GM18868 (cell line): ENCODE measurements around the gene DRC7.
A peak's percentile ranks its signal among the peaks of the same experiment; 100 is the strongest.

ENCODE experiments used
- ATAC-seq: cut with Tn5 transposase; IDR thresholded peaks from one replicate; pipeline ENCODE4 v1.9.1; 2021; ENCODE audit warnings: mild to moderate bottlenecking, moderate library complexity; ENCODE audit not compliant: unreplicated experiment

Gene DRC7

GRCh38 chr16:57748596-57748995 lies 54.0 kb downstream of the DRC7 start:
- no peak for ATAC-seq

- no peak for ATAC-seq
Measured at GRCh38 chr16:57749101-57749692, 54.6 kb downstream of the DRC7 start.

DNA sequence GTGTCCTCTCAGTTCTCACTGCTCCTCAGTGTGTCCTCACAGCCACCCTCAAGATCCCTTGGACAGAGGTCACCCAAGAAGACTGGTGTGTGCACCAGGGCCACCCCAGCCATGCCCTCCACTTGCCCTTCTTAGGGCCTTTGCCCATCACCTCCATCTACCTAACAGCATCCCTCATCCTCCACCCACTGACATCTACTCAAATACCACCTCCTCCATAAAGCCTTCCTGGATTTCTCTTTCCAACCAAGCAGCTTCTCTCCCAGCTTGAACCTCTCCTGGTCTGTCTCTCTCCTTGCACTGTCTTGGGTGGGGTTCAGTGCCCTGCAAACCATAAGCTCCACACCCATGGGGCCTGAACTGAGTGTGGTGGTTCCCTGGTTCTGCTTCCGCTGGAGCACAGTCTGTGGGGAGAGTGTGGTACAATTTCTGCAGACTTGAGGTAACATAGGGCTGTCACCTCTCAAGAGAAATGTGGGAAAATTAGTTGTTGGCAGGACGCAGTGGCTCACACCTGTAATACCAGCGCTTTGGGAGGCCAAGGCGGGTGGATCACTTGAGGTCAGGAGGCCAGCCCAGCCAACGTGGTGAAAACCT lies 55.3 kb downstream of the DRC7 start:
- ATAC-seq = no peak

- no peak for ATAC-seq
Measured at GRCh38 chr16:57750796-57751538, 56.4 kb downstream of the DRC7 start.

GRCh38 chr16:57751539-57752202 lies 57.1 kb downstream of the DRC7 start:
- ATAC-seq = no peak

GRCh38 chr16:57752203-57752580 lies 57.6 kb downstream of the DRC7 start:
- ATAC-seq = no peak

- no peak for ATAC-seq
Measured at GRCh38 chr16:57752581-57753447, 58.2 kb downstream of the DRC7 start.

DNA sequence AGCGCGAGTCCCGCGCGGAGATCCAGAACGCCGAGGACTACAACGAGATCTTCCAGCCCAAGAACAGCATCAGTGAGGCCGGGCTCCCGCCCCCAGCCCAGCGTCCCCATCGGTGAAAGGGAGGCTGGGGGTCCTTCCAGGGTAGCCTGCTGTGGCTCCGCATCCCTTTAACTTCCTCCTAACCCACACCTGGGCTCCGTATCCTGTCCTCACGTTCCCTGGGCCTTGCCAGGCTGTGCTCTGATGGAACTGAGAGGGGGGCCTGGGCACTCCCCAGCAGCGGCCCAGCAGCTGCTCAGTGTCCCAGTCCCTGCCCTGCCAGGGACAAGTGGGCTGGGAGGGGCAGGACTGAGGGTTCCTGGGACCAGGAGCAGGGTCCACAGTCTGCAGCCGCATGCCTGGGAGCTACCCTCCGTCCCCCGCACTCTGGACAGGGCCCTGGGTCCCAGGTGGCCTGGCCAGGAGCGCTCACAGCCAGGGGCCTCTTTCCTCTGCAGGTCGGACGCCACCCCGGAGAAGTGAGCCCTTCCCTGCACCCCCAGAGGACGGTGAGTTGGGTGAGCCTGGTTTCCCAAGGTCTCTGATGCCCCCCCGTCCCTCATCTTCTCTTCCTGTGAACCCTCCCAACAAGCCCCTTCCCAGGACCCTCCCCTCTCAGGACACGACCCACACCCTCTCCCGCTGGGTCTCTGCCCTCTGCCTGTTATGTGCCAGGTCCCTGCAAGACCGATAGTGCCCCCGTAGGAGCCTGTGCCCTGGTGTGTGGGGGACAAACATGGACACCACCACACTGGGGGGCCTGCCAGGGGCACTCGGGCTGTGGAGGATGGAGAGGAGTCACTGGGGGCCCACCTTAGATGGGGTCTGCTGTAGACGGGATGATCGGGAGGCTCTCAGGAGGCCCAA lies 59.1 kb downstream of the DRC7 start:
- ATAC-seq = no peak

GRCh38 chr16:57754354-57755060 lies 59.9 kb downstream of the DRC7 start:
- no peak for ATAC-seq

DNA sequence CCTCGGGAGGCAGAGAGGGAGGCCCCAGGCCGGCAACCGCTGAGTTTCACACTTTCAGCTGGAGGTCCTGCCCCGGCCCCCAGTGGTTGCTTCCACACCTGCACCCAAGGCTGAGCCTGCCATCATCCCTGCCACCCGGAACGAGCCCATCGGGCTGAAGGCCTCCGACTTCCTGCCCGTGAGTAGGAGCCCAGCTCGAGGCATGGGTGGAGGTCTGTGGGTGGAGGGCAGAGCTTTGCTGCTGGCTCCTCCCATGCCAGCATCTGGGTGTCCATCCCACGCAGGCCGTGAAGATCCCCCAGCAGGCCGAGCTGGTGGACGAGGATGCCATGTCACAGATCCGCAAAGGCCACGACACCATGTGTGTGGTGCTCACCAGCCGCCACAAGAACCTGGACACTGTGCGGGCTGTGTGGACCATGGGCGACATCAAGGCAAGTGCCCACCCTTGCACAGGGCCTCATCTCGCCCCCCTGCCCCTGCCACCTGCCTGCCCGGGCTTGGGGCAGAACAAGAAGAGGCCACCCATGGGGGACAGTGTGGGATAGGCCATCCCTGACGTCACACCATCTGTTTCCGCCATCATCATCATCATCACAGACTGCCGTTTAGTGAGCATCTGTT lies 60.6 kb downstream of the DRC7 start:
- ATAC-seq = no peak

DNA sequence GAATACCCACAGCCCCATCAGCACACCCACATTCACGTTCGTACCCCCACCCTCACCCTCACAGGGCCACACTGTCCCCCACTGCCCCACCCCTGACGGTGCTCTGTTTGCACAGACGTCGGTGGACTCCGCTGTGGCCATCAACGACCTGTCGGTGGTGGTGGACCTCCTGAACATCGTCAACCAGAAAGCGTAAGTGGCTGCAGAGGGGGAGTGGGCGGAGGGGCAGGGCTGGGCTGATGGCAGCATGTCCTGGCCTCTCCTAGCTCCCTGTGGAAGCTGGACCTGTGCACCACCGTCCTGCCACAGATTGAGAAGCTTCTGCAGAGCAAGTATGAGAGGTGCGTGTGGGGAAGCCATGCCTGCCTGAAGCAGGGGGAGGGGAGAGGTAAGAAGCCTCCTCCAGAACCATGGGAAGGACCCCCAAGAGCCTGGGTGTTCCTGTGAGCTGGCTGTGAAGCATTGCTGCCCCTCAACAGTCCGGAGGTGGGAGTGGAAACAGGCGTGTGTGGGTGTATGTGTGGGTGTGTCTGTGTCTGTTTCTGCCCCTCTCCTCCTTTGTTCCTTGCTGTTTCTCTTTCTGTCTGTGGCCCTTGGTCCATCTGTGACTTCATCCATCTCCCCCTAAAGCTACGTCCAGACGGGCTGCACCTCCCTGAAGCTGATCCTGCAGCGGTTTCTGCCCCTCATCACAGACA lies 61.3 kb downstream of the DRC7 start:
- ATAC-seq = no peak

DNA sequence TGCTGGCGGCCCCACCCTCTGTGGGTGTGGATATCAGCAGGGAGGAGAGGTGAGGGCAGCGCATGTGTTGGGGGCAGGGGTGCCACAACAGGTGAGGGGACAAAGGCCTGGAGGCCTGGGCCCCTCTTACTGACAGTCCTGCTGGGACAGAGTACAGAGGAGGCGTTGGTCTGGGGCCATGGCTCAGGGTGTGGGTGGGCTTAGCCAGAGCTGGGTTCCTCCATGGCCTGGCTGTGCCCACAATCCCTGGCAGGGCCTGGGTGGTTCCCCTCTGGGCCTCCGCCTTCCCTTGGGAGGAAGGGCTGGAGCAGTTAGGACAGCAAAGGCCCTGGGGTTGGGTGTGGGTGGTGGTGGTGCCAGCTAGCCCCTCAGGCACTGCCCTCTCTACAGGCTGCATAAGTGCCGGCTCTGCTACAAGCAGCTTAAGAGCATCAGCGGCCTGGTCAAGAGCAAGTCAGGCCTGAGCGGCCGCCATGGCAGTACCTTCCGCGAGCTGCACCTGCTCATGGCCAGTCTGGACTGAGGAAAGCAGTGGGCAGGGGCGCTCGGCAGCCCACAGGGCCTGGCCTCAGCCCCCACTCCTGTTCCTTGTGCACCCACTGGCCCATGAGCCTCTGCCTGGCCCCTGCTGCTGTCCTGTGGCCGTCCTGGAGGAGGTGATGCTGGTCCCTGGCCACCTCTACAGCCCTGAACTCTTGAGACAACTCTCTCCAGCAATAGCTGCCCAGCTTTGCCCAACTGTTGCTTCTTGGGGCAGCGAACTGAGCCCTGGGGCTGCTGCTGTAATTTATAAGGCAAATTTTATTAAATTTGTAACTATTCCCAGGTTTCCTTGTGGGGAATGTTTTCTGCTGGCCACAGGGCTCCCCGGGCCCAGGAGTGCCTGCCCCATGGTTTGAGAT lies 62.1 kb downstream of the DRC7 start:
- ATAC-seq = peak; percentile 7

GRCh38 chr16:57757326-57757786 lies 62.8 kb downstream of the DRC7 start:
- ATAC-seq = peak; percentile 95

- no peak for ATAC-seq
Measured at GRCh38 chr16:57757883-57758282, 63.3 kb downstream of the DRC7 start.

DNA sequence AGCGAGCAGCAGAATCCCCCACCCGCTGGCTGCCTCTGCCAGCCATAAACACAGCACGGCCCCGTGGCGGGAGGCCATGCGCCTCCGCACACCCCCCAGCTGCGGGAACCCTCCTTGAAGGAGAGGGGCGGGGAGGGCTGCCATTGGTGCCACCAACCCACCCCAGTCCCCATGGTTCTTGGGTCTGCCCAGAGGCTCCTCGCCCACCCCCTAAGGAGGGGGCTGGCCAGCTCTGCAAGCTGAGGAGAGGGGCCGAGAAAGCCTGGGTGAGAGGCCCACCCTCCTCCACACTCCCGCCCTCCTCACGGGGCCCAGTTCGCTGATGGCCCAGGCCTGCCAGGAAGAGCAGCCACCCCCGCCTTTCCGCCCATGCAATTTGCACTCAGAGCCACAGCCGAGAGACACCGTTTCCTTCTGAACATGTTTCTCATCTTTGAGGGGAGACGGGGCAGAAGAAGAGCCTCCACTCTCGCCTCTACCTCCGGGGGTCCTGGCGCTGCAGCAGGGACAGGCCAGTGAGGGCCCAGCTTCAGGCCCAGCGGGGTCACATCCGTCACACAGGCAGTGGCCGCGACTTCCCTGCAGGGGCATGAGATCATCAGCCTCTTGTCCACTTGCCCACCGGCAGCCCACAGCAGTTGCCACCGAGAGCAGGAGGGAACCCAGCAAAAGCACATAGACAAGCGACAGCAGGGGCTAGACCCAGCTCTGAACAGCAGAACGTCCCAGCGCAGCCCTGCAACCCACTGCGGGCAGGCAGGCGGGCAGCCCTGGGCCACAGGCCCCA lies 63.9 kb downstream of the DRC7 start:
- no peak for ATAC-seq

GRCh38 chr16:57759131-57759530 lies 64.5 kb downstream of the DRC7 start:
- no peak for ATAC-seq
